GM12864 (cell line): Measurements from ENCODE around the gene FAM9C.

Experiments
- DNase-seq: peaks from one replicate; pipeline ENCODE4 v3.0.0-alpha.2; 2011; ENCODE audit warnings: low read depth
- H3K4me3 ChIP-seq: 2 replicates; pipeline ENCODE4 v1.5.1; 2011; ENCODE audit warnings: mild to moderate bottlenecking, low read depth, low read length, control low read depth
- TF ChIP-seq, protein P1 (sequence below): IDR thresholded peaks from 2 replicates; pipeline ENCODE4 v1.5.1; 2011; ENCODE audit warnings: low read depth, mild to moderate bottlenecking, moderate library complexity, low read length, control low read depth, inconsistent platforms; ENCODE audit errors: missing control alignments

The FAM9C gene

DNA sequence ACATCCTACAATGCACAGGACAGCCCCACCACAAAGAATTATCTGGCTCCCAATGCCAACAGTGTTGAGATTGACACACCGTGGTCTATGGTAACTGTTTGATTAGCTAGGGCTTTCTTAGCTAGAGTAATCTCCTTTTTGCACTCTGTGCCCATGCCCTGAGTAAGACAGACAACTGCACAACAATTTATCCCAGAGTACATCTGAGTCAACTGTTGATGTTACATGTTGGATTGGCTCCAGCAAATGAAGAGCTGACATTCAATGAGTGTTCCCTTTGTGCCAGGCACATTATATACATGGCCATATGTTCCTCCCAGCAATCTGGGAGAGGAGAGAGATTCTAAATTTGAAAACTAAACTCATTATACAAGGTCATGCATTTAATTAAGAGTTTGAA is 3.9 kb upstream of the FAM9C start:
- no peak for DNase-seq
- no peak overlapping the region for H3K4me3 ChIP-seq
- TF ChIP-seq, protein P1, sequence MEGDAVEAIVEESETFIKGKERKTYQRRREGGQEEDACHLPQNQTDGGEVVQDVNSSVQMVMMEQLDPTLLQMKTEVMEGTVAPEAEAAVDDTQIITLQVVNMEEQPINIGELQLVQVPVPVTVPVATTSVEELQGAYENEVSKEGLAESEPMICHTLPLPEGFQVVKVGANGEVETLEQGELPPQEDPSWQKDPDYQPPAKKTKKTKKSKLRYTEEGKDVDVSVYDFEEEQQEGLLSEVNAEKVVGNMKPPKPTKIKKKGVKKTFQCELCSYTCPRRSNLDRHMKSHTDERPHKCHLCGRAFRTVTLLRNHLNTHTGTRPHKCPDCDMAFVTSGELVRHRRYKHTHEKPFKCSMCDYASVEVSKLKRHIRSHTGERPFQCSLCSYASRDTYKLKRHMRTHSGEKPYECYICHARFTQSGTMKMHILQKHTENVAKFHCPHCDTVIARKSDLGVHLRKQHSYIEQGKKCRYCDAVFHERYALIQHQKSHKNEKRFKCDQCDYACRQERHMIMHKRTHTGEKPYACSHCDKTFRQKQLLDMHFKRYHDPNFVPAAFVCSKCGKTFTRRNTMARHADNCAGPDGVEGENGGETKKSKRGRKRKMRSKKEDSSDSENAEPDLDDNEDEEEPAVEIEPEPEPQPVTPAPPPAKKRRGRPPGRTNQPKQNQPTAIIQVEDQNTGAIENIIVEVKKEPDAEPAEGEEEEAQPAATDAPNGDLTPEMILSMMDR = no peak

DNA sequence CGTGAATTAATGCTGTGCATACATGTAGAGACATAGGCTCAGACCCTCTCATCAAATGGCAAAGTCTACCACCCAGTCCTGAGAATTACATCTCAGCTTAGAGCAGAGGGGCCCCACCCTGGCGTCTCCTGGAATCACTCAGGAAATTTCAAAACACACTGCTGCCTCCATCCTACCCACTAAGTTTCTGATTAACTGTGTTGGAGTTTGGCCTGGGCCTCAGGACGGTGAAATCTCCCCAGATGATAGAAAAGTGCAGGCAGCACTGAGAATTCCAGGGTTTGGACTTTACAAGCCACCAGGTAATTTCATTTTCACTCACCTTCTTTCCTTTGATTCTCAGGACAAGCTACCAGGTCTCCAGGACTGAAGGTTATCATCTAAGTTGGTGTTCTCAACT is 3.3 kb upstream of the FAM9C start:
- no peak for DNase-seq
- H3K4me3 ChIP-seq = no peak overlapping the region
- TF ChIP-seq, protein P1 = no peak

DNA sequence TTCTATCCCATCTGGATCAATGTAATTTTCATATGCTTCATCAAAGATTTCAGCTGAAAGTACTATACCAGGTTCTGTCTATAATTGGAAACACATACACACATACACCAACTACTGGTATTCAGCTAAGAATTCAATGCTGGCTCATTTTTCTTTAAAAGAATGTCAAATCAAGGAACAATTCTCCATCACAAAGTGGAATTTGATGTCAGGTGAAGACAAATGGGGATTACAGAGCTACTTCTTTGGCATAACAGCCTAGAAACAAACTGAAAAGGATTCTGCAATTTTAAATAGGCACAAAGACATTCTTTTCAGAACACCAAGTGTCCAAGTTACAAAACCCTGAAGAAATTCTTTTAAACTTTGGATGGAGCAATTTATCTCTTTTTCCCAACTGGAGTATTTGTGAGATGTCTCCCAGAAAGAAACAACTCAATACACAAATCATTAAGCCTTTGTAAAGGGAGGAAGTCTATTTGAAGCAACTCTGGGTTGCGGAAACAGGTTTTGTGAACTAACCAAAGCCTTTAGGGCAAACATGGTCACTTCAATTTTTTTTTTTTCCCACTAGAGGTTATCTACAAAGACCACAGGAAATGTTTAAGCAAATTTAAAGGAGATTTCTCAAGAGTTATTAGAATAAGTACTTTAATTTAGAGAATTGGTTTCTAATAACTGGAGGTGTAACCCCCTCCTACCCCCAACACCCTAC is 1.9 kb upstream of the FAM9C start:
- TF ChIP-seq, protein P1 = no peak
- no peak for DNase-seq
- no peak overlapping the region for H3K4me3 ChIP-seq

DNA sequence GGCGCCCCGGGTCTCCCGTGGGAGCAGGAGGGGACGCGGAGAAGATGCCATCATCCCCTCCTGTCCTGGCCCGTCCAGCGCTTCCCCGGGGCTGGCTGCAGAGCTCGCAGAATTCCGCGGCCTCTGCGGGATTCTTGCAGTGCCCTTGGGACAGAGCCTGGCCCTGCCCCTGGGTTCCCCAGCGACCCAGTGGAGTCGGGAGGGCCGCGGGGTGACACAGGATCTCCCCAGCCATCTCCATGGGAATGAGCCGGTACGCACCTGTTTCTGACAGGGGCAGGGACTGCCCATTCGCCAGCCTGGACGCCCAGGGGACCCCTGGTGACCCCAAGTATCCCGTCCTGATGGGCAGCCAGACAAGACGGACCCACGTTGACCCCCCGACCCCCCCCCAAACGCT is 482 bp downstream of the FAM9C start:
- no peak for DNase-seq
- H3K4me3 ChIP-seq = no peak overlapping the region
- TF ChIP-seq, protein P1 = no peak

DNA sequence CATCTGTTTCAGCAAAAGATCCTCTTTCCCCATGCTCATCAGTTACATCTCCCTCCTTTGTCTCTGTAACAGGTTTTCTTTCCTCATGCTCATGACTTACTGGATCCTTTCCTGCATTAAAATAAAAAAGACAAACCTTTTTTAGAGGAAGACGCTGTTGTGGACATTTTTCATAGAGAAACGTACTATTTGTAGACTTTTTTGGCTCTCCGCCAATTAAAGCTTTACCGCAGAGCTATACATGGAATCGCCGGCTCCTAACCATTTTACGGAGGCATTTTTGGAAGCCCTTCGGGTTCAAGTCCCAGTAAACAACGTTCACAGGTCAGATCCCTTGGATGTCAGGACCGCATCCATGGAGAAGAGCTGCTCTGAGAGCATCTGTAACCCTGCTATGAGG is 1.3 kb downstream of the FAM9C start:
- no peak for DNase-seq
- TF ChIP-seq, protein P1 = no peak
- H3K4me3 ChIP-seq = no peak overlapping the region

DNA sequence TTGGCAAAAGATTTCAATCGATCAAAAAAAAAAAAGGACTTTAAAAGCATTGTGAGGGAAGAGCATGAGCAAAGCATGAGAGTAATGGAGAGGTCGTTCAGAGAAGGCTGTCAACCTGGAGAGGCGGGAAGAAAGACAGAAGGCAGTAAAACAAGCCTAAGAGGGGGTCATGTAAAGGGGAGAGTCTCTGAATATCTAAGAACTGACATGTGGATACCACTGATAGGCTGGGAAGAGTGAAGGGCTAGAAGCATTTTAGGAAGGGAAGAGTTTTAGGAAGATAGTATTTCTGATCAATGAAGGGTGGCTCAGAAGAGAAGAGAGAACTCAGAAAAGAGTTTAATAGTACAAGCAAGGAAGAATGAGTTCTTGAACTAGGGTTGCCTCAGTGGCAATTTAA is 7.5 kb downstream of the FAM9C start:
- DNase-seq = no peak
- TF ChIP-seq, protein P1 = no peak

DNA sequence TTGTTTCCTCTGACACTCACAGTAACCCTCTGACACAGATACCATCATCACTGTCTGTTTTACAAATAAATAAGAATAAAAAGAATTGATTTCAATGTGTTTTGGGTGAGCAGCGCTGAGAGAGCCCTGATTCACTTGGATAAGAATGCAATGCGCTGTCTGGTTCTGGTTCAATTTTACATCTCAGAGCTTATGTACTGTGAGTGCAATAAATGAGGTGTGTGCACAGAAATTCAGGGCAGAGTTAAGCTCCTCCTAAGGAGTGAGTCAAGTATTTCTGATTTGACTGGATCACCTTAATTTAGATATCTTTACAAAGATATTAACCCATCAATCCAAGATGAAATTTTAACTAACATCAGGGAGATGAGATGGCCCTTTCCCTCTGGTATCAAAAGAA is 11.2 kb downstream of the FAM9C start:
- H3K4me3 ChIP-seq = no peak overlapping the region
- no peak for DNase-seq
- TF ChIP-seq, protein P1 = no peak

More for the DNA sequence above, 7.5 kb downstream of the FAM9C start:
- H3K4me3 ChIP-seq = no peak overlapping the region
